Kidney epithelial cell (primary cell): ENCODE measurements around the gene COL26A1. TPM values are rescaled to one million over a fixed set of nuclear protein-coding genes. Genes with fewer than 3 reads are reported as not detected.
"Not testable (repeated sequence)": the region's sequence is repeated elsewhere in the genome, so short reads cannot be mapped to it uniquely, and the experiment has no call there.

ENCODE experiments used
- DNase-seq: peaks from one replicate; pipeline ENCODE4 v3.0.0-alpha.2; 2010; ENCODE audit warnings: low read depth
- H3K27me3 ChIP-seq: 2 replicates; pipeline ENCODE4 v1.6.0; 2011; ENCODE audit warnings: low read length; ENCODE audit not compliant: control insufficient read depth, insufficient read depth
- H3K36me3 ChIP-seq: 2 replicates; pipeline ENCODE4 v1.5.1; 2011; ENCODE audit warnings: low read length; ENCODE audit not compliant: control insufficient read depth, insufficient read depth
- H3K4me3 ChIP-seq: 2 replicates; pipeline ENCODE4 v1.5.1; 2011; ENCODE audit warnings: low read depth, mild to moderate bottlenecking, control low read depth, low read length
- CTCF ChIP-seq: IDR thresholded peaks from 2 replicates; pipeline ENCODE4 v1.5.1; 2011; ENCODE audit warnings: mild to moderate bottlenecking, moderate library complexity, low read length, control low read depth, inconsistent platforms; ENCODE audit not compliant: insufficient read depth, poor library complexity, severe bottlenecking
- total RNA-seq: library from RNA; depleted of rRNA; stranded (reverse); fragments of >200 nt; gene quantifications from 2 replicates; pipeline ENCODE4 v1.2.3, GENCODE V29; 2015

The COL26A1 gene
- total RNA-seq, 1 donor from 2014 or later: 0.42 TPM

- peaks cover 3% of the 10 kb centered on the region for H3K27me3 ChIP-seq
- H3K4me3 ChIP-seq: no peak overlapping the region
- no peak for DNase-seq
- H3K36me3 ChIP-seq: no peaks in the 10 kb centered on the region
- no peak for TF ChIP-seq CTCF
Measured at GRCh38 chr7:101468546-101469275, 106.0 kb downstream of the COL26A1 start.

DNA sequence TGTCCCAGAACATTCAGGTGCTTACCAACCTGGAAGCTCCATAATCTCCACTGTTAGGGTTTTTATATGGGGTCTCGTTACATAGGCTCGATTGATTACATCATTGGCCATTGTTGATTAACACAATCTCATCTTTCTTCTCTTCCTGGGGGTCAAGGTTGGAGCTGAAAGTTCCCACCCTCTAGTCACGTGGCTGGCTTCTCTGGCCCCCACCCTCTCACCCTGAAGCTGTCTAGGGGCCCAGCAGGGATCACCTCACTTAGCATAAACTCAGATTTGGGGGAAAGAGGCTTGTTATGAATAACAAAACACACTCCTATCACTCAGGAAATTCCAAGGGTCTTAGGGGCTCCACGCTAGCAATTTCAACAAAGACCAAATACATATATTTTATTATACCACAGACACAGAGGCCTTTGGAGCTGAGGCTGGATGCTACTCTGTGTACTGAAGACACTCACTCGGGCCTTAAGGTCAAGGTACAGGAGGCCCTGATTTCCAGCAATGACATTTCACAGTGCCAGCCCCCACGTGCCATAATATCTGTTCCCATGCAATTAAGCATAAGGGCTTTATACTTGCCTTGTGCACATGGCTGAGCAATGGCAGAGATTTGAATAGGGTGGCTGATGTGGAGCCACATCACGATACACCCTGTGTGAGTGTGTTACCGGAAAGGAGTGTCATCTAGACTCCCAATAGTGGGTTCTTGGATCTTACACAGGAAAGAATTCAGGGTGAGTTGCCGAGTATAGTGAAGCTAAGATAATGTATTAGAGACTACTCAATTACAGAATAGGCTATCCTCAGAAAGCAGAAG is 108.2 kb downstream of the COL26A1 start:
- Histone ChIP-seq H3K27me3 (no peaks in the 10 kb centered on the region), H3K36me3 (no peaks in the 10 kb centered on the region), H3K4me3 (no peak overlapping the region)
- no peak for TF ChIP-seq CTCF
- DNase-seq: no peak

GRCh38 chr7:101474178-101474577 is 111.5 kb downstream of the COL26A1 start:
- H3K36me3 ChIP-seq: no peaks in the 10 kb centered on the region
- no peak overlapping the region for H3K4me3 ChIP-seq
- no peak for DNase-seq
- no peaks in the 10 kb centered on the region for H3K27me3 ChIP-seq
- no peak for TF ChIP-seq CTCF

DNA sequence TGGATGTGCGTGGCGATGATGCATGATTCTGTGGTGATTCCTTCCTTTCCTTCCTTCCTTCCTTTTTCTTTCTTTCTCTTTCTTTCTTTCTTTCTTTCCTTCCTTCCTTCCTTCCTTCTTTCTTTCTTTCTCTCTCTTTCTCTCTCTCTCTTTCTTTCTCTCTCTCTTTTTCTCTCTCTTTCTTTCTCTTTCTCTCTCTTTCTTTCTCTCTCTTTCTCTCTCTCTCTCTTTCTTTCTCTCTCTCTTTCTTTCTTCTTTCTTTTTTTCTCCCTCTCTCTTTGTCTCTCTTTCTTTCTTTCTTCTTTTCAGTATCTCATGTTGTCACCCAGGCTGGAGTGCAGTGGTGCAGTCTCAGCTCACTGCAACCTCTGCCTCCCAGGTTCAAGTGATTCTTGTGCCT is 113.0 kb downstream of the COL26A1 start:
- H3K27me3 ChIP-seq, H3K36me3 ChIP-seq, DNase-seq, H3K4me3 ChIP-seq: not testable (repeated sequence)

DNA sequence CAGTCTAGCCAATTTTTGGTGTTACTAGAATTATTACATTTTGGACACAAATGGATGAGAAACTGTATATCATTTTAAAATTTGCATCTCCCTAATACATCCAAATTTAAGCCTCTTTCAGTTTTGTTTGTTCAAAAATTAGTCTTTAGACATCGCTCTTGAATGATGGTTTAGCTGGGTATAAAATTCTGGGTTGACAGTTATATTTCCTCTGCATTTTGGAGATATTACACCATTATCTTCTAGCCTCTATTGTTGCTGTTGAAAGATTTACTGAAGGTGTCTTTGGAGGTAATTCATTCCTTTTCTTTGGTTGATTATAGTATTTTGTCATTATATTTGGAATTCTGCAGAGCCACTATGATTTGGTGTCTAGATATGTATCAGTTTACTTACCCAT is 116.5 kb downstream of the COL26A1 start:
- no peaks in the 10 kb centered on the region for H3K27me3 ChIP-seq

DNA sequence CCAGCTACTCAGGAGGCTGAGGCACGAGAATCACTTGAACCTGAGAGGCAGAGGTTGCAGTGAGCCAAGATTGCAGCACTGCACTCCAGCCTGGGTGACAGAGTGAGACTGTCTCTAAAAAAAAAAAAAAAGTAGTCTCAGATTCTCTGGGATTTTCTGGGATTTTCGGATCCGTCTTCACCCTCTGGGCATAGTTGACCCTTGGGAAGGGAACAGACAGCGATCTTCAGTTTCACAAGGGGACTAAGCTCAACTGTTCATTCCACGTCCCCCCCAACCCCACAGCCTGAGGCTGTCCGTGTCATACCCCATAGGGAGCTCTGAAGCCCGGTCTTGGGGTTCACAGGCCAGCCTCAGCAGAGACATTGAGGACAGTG is 123.4 kb downstream of the COL26A1 start:
- not testable (repeated sequence) for H3K4me3 ChIP-seq, DNase-seq, H3K36me3 ChIP-seq
- H3K27me3 ChIP-seq: peaks cover 16% of the 10 kb centered on the region

More for the DNA sequence above, 116.5 kb downstream of the COL26A1 start:
- DNase-seq: no peak
- Histone ChIP-seq H3K4me3 (no peak overlapping the region), H3K36me3 (no peaks in the 10 kb centered on the region)
- no peak for TF ChIP-seq CTCF
